CD4-positive, alpha-beta T cell treated with Interleukin-17A for 4 hours (primary cell): ENCODE measurements around the gene ZNF688.
A peak's percentile ranks its signal among the peaks of the same experiment; 100 is the strongest.

Source experiments
- DNase-seq: peaks from one replicate; pipeline ENCODE4 v3.0.0-alpha.2; 2020; ENCODE audit warnings: mixed read lengths

ZNF688 gene

GRCh38 chr16:30585022-30585399 is 13.5 kb upstream of the ZNF688 start:
- peak; percentile 38 for DNase-seq

- no peak for DNase-seq
Observed at GRCh38 chr16:30582611-30583340, 11.3 kb upstream of the ZNF688 start.

GRCh38 chr16:30581457-30581856 is 9.9 kb upstream of the ZNF688 start:
- no peak for DNase-seq

- no peak for DNase-seq
Observed at GRCh38 chr16:30574678-30575077, 3.2 kb upstream of the ZNF688 start.

- DNase-seq = no peak
Observed at GRCh38 chr16:30570636-30571444, 674 bp downstream of the ZNF688 start.

GRCh38 chr16:30569746-30570635 is 1.5 kb downstream of the ZNF688 start:
- DNase-seq = no peak

GRCh38 chr16:30569281-30569680 is 2.2 kb downstream of the ZNF688 start:
- DNase-seq = no peak

GRCh38 chr16:30567991-30568638 is 3.4 kb downstream of the ZNF688 start:
- peak; percentile 69 for DNase-seq

GRCh38 chr16:30567160-30567990 is 4.1 kb downstream of the ZNF688 start:
- DNase-seq = peak; percentile 66

- no peak for DNase-seq
Observed at GRCh38 chr16:30566531-30566930, 5.0 kb downstream of the ZNF688 start.

- DNase-seq = no peak
Observed at GRCh38 chr16:30565984-30566383, 5.5 kb downstream of the ZNF688 start.

GRCh38 chr16:30565526-30565925 is 6.0 kb downstream of the ZNF688 start:
- no peak for DNase-seq

- DNase-seq = no peak
Observed at GRCh38 chr16:30562021-30562420, 9.5 kb downstream of the ZNF688 start.

- DNase-seq = peak; percentile 52
Observed at GRCh38 chr16:30561089-30561816, 10.3 kb downstream of the ZNF688 start.

- no peak for DNase-seq
Observed at GRCh38 chr16:30559690-30560089, 11.8 kb downstream of the ZNF688 start.

- no peak for DNase-seq
Observed at GRCh38 chr16:30558789-30559377, 12.6 kb downstream of the ZNF688 start.

GRCh38 chr16:30557957-30558788 is 13.3 kb downstream of the ZNF688 start, which contains the start of gene ZNF764:
ZNF764 (minus strand) TSS chr16:30558374; CDS start chr16:30558182, 192 bp downstream.
- peak; percentile 97 for DNase-seq

GRCh38 chr16:30557707-30557956 is 13.9 kb downstream of the ZNF688 start:
- DNase-seq = no peak

- DNase-seq = no peak
Observed at GRCh38 chr16:30556125-30556473, 15.4 kb downstream of the ZNF688 start.
